Measurements from ENCODE around the gene WDR72.
"Not testable (repeated sequence)": the region's sequence is repeated elsewhere in the genome, so short reads cannot be mapped to it uniquely, and the experiment has no call there.

WDR72 gene

DNA sequence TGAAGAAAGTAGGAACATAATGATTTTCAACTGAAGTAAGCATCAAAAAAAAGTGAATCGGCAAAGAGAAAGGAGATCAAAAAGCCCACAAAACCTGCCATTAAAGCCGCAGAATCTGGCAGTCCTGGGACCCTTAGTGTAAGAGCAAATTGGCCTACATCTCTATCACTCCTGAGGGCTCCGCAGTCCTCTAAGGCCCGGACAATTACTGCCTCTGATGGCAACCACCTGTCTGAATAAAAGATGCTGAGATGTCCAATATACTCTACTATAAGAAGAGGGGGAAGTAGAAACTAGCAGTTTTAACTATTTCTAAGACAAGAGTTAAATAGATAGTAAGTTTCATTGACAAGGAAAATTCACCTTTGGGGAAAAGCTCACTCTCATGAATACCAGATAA is 20.3 kb downstream of the WDR72 start:
- H3K9me3 Mint-ChIP-seq, result peaks cover 5% of the 10 kb centered on the region

GRCh38 chr15:53721334-53722087 is 38.0 kb downstream of the WDR72 start:
- ATAC-seq, result no peak
- no peak overlapping the region for H3K27ac Mint-ChIP-seq
- H3K9me3 Mint-ChIP-seq, result no peaks in the 10 kb centered on the region
- H3K4me3 Mint-ChIP-seq, result no peak overlapping the region
- no peaks in the 10 kb centered on the region for H3K4me1 Mint-ChIP-seq
- DNase-seq (ENCODE audit: low spot score in 2 of 2), result no peak
- H3K36me3 Mint-ChIP-seq, result no peaks in the 10 kb centered on the region

More for the DNA sequence above, 20.3 kb downstream of the WDR72 start:
- Mint-ChIP-seq H3K27ac (no peak overlapping the region), H3K4me3 (no peak overlapping the region), H3K36me3 (no peaks in the 10 kb centered on the region), H3K4me1 (no peaks in the 10 kb centered on the region)
- DNase-seq (ENCODE audit: low spot score in 2 of 2) (no peak), ATAC-seq (no peak)

DNA sequence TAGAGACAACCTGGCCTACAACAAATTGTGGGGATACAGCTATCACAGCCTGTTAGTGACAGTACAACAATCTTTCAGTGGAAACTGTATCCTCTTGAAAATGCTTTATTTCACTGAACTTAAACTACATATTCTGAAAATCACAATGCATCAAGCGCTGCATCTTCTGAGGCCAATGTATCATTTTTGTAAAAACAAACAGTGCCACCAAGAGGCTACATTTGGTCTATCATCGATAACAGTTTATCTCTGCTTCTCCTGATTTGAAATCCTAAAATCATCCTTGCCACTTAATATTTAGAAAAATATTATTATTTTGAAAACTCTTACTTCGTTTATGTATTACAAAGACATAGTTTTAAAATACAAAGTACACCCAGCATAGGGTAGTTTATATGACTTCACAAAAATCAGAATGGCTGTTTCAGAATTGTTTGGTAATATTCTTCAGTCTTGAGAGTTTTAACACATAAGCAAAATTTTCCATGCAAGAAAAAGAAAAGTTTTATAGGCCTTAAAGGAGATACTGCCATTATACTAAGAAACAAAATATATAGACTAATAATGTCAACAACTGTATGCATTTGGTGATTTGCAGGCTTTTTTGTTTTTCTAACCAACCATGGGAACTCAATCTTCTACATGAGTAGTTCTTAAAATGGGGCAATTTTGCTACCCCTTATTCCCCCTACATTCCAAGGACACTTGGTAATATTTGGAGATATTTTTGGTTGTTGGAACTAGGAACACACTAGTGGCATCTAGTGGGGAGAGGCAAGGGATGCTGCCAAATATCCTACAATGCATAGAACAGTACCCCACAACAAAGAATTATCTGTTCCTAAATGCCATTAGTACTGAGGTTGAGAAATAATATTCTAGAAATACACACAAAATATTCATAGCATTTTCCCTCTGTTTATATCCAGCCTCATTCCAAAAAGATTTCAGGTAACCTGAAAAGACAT is 42.3 kb downstream of the WDR72 start:
- H3K9me3 Mint-ChIP-seq, result no peaks in the 10 kb centered on the region
- no peaks in the 10 kb centered on the region for H3K36me3 Mint-ChIP-seq
- ATAC-seq (no peak), DNase-seq (ENCODE audit: low spot score in 2 of 2) (no peak)
- H3K27ac Mint-ChIP-seq, result no peak overlapping the region
- no peak overlapping the region for H3K4me3 Mint-ChIP-seq
- no peaks in the 10 kb centered on the region for H3K4me1 Mint-ChIP-seq

- no peak for DNase-seq (ENCODE audit: low spot score in 2 of 2)
- no peaks in the 10 kb centered on the region for H3K36me3 Mint-ChIP-seq
- H3K4me1 Mint-ChIP-seq, result no peaks in the 10 kb centered on the region
- H3K9me3 Mint-ChIP-seq, result no peaks in the 10 kb centered on the region
- no peak overlapping the region for H3K4me3 Mint-ChIP-seq
- no peak overlapping the region for H3K27ac Mint-ChIP-seq
- no peak for ATAC-seq
These were observed 46.2 kb downstream of the WDR72 start for GRCh38 chr15:53713218-53713617.

- no peak overlapping the region for H3K27ac Mint-ChIP-seq
These were observed 48.6 kb downstream of the WDR72 start for GRCh38 chr15:53710906-53711305.

DNA sequence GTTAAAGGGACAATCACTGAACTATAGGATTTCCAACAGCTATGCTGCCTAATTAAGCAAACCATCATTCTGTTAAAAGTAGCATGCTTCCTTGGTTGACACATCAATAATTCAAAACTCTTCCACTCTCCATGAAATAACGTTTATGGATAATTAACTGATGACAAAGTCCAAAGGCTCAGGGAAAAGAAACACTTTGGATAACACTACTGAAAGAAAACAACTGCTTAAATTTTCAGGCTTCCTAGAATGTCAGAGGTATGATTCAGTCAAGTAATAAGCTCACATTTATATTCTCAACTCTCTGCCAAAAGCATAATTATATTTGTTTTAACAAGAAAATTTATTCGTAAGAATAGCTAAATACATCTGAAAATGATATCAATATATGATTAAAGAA is 49.6 kb downstream of the WDR72 start:
- no peak for DNase-seq (ENCODE audit: low spot score in 2 of 2)
- H3K4me3 Mint-ChIP-seq, result no peak overlapping the region
- no peaks in the 10 kb centered on the region for H3K4me1 Mint-ChIP-seq
- no peak for ATAC-seq
- no peaks in the 10 kb centered on the region for H3K9me3 Mint-ChIP-seq
- no peaks in the 10 kb centered on the region for H3K36me3 Mint-ChIP-seq
- H3K27ac Mint-ChIP-seq, result no peak overlapping the region

More at GRCh38 chr15:53710906-53711305, 48.6 kb downstream of the WDR72 start:
- DNase-seq (ENCODE audit: low spot score in 2 of 2) (no peak), ATAC-seq (no peak)
- Mint-ChIP-seq H3K4me1 (no peaks in the 10 kb centered on the region), H3K9me3 (no peaks in the 10 kb centered on the region), H3K4me3 (no peak overlapping the region), H3K36me3 (no peaks in the 10 kb centered on the region)

GRCh38 chr15:53695365-53695764 is 64.1 kb downstream of the WDR72 start:
- DNase-seq (ENCODE audit: low spot score in 2 of 2), result no peak
- Mint-ChIP-seq H3K9me3 (peaks cover 1% of the 10 kb centered on the region), H3K27ac (no peak overlapping the region), H3K4me1 (no peaks in the 10 kb centered on the region), H3K36me3 (no peaks in the 10 kb centered on the region), H3K4me3 (no peak overlapping the region)
- no peak for ATAC-seq

DNA sequence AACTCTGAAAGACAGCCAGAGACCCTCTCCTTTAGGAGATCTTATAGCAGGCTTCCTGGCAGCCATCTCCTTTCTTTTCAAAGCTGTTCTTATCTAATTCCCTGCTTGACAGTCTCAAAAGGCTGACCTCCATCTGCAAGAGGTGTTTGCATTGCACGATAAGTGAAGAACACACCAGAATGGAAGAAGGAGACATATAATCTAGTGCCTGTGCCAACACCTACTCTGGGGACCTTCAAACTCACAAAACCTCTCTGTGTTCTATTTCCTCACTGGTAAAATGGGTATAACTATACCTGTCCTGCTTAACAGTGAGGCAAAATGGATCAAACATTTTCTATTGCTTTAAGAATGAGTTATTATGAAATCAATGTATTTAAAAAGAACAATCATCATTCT is 65.0 kb downstream of the WDR72 start:
- DNase-seq (ENCODE audit: low spot score in 2 of 2), result no peak
- Mint-ChIP-seq H3K4me1 (no peaks in the 10 kb centered on the region), H3K4me3 (no peak overlapping the region), H3K36me3 (no peaks in the 10 kb centered on the region), H3K27ac (no peak overlapping the region), H3K9me3 (peaks cover 3% of the 10 kb centered on the region)
- ATAC-seq, result no peak

- peaks cover 3% of the 10 kb centered on the region for H3K9me3 Mint-ChIP-seq
- ATAC-seq (no peak), DNase-seq (ENCODE audit: low spot score in 2 of 2) (no peak)
- H3K27ac Mint-ChIP-seq, result no peak overlapping the region
- H3K4me3 Mint-ChIP-seq, result no peak overlapping the region
- no peaks in the 10 kb centered on the region for H3K36me3 Mint-ChIP-seq
- no peaks in the 10 kb centered on the region for H3K4me1 Mint-ChIP-seq
These were observed 65.6 kb downstream of the WDR72 start for GRCh38 chr15:53693729-53694475.

DNA sequence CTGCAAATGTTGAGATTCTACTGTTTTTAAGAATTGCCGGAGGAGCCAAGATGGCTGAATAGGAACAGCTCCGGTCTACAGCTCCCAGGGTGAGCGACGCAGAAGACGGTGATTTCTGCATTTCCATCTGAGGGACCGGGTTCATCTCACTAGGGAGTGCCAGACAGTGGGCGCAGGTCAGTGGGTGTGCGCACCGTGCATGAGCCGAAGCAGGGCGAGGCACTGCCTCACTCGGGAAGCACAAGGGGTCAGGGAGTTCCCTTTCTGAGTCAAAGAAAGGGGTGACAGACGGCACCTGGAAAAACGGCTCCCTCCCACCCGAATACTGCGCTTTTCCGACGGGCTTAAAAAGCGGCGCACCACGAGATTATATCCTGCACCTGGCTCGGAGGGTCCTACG is 75.3 kb downstream of the WDR72 start:
- not testable (repeated sequence) for H3K4me1 Mint-ChIP-seq; DNase-seq (ENCODE audit: low spot score in 2 of 2); H3K27ac Mint-ChIP-seq; ATAC-seq; H3K4me3 Mint-ChIP-seq; H3K9me3 Mint-ChIP-seq; H3K36me3 Mint-ChIP-seq

GRCh38 chr15:53681056-53681455 is 78.4 kb downstream of the WDR72 start:
- H3K4me3 Mint-ChIP-seq, result no peak overlapping the region

GRCh38 chr15:53675832-53676231 is 83.6 kb downstream of the WDR72 start:
- no peak for DNase-seq (ENCODE audit: low spot score in 2 of 2)
- H3K36me3 Mint-ChIP-seq, result no peaks in the 10 kb centered on the region
- H3K4me1 Mint-ChIP-seq, result no peaks in the 10 kb centered on the region
- no peak overlapping the region for H3K27ac Mint-ChIP-seq
- no peak for ATAC-seq
- H3K4me3 Mint-ChIP-seq, result no peak overlapping the region
- peaks cover 6% of the 10 kb centered on the region for H3K9me3 Mint-ChIP-seq

More at GRCh38 chr15:53681056-53681455, 78.4 kb downstream of the WDR72 start:
- H3K27ac Mint-ChIP-seq, result no peak overlapping the region
- no peaks in the 10 kb centered on the region for H3K36me3 Mint-ChIP-seq
- DNase-seq (ENCODE audit: low spot score in 2 of 2), result no peak
- no peaks in the 10 kb centered on the region for H3K4me1 Mint-ChIP-seq
- H3K9me3 Mint-ChIP-seq, result peaks cover 3% of the 10 kb centered on the region
- no peak for ATAC-seq

DNA sequence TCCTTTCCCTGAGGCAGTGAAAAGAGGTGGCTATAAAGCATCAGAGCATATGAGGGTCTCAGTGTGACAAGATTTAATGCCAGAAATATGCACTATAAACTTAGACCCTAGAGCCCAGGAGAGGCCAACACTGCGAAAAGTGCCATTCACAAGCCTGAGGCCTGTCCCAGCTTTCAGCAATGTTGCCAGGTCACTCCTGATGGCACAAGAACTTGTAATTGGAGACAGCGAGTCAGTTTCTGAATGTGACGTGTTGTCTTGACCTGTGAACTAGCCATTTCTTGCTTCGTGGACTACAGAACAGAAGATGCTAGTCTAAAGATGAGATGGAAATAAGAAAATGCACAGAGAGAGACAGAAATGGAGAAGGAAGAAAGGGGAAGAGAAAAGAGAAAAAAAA is 87.9 kb downstream of the WDR72 start:
- H3K27ac Mint-ChIP-seq, result no peak overlapping the region
- H3K4me1 Mint-ChIP-seq, result no peaks in the 10 kb centered on the region
- DNase-seq (ENCODE audit: low spot score in 2 of 2) (no peak), ATAC-seq (no peak)
- H3K36me3 Mint-ChIP-seq, result no peaks in the 10 kb centered on the region
- no peak overlapping the region for H3K4me3 Mint-ChIP-seq
- H3K9me3 Mint-ChIP-seq, result peaks cover 3% of the 10 kb centered on the region

GRCh38 chr15:53670701-53671100 is 88.8 kb downstream of the WDR72 start:
- no peaks in the 10 kb centered on the region for H3K4me1 Mint-ChIP-seq
- DNase-seq (ENCODE audit: low spot score in 2 of 2), result no peak
- peaks cover 3% of the 10 kb centered on the region for H3K9me3 Mint-ChIP-seq
- H3K36me3 Mint-ChIP-seq, result no peaks in the 10 kb centered on the region
- no peak overlapping the region for H3K4me3 Mint-ChIP-seq
- no peak for ATAC-seq
- no peak overlapping the region for H3K27ac Mint-ChIP-seq

DNA sequence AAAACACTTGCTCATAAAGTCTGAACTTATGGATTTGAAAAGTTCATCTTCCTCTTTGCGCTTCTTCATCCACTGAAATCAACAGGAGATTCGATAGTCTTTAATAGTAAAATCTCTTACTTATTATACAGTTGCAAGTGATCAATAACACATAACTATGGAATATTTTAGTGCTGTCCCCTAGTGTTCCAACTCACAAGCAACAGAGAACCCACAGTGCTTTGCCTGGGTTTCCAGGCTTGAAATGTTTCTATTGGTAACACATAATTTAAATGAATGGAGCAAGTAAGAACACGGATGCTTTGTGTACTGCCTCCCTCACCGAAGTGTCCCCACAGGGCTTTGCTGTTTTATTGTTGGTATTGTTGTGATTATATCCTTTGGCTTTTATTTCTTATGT is 93.5 kb downstream of the WDR72 start:
- no peak for DNase-seq (ENCODE audit: low spot score in 2 of 2)
- no peaks in the 10 kb centered on the region for H3K9me3 Mint-ChIP-seq
- no peak for ATAC-seq
- H3K4me1 Mint-ChIP-seq, result no peaks in the 10 kb centered on the region
- H3K4me3 Mint-ChIP-seq, result no peak overlapping the region
- no peaks in the 10 kb centered on the region for H3K36me3 Mint-ChIP-seq
- no peak overlapping the region for H3K27ac Mint-ChIP-seq

Measured in stimulated activated effector memory CD8-positive, alpha-beta T cell treated with anti-CD3 and anti-CD28 coated beads, Interleukin-12 subunit alpha, Interleukin-12 subunit beta, amount 100 ng/mL, for 72 hours (primary cell).